ENCODE results near the gene CSTF3. TPM values are rescaled to one million over a fixed set of nuclear protein-coding genes. Genes with fewer than 3 reads are reported as not detected.

Gene CSTF3
- polyA plus RNA-seq, 1 donor from 2014 or later: 86.8 TPM

GRCh38 chr11:33182246-33182878 is 21.1 kb upstream of the CSTF3 start:
- no peak overlapping the region for H2AFZ ChIP-seq (ENCODE audit: low read depth, low read length)
- TF ChIP-seq, protein P1, sequence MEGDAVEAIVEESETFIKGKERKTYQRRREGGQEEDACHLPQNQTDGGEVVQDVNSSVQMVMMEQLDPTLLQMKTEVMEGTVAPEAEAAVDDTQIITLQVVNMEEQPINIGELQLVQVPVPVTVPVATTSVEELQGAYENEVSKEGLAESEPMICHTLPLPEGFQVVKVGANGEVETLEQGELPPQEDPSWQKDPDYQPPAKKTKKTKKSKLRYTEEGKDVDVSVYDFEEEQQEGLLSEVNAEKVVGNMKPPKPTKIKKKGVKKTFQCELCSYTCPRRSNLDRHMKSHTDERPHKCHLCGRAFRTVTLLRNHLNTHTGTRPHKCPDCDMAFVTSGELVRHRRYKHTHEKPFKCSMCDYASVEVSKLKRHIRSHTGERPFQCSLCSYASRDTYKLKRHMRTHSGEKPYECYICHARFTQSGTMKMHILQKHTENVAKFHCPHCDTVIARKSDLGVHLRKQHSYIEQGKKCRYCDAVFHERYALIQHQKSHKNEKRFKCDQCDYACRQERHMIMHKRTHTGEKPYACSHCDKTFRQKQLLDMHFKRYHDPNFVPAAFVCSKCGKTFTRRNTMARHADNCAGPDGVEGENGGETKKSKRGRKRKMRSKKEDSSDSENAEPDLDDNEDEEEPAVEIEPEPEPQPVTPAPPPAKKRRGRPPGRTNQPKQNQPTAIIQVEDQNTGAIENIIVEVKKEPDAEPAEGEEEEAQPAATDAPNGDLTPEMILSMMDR (IDR thresholded peaks at IDR 0.05; ENCODE audit: poor library complexity, severe bottlenecking): no peak
- no peak for TF ChIP-seq EZH2 (IDR thresholded peaks at IDR 0.05; ENCODE audit: borderline replicate concordance, insufficient read depth, low read length, poor library complexity, severe bottlenecking)
- no peak for TF ChIP-seq RAD21 (conservative IDR thresholded peaks at IDR 0.05)
- no peak for TF ChIP-seq MXI1 (conservative IDR thresholded peaks at IDR 0.05; ENCODE audit: poor library complexity, severe bottlenecking)
- TF ChIP-seq, protein P2, sequence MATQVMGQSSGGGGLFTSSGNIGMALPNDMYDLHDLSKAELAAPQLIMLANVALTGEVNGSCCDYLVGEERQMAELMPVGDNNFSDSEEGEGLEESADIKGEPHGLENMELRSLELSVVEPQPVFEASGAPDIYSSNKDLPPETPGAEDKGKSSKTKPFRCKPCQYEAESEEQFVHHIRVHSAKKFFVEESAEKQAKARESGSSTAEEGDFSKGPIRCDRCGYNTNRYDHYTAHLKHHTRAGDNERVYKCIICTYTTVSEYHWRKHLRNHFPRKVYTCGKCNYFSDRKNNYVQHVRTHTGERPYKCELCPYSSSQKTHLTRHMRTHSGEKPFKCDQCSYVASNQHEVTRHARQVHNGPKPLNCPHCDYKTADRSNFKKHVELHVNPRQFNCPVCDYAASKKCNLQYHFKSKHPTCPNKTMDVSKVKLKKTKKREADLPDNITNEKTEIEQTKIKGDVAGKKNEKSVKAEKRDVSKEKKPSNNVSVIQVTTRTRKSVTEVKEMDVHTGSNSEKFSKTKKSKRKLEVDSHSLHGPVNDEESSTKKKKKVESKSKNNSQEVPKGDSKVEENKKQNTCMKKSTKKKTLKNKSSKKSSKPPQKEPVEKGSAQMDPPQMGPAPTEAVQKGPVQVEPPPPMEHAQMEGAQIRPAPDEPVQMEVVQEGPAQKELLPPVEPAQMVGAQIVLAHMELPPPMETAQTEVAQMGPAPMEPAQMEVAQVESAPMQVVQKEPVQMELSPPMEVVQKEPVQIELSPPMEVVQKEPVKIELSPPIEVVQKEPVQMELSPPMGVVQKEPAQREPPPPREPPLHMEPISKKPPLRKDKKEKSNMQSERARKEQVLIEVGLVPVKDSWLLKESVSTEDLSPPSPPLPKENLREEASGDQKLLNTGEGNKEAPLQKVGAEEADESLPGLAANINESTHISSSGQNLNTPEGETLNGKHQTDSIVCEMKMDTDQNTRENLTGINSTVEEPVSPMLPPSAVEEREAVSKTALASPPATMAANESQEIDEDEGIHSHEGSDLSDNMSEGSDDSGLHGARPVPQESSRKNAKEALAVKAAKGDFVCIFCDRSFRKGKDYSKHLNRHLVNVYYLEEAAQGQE (IDR thresholded peaks at IDR 0.05; ENCODE audit: borderline replicate concordance): no peak
- no peak for TF ChIP-seq POLR2AphosphoS5 (IDR thresholded peaks at IDR 0.05)
- TF ChIP-seq EP300 (conservative IDR thresholded peaks at IDR 0.05; ENCODE audit: poor library complexity, severe bottlenecking): no peak
- no peak for TF ChIP-seq TAF1 (IDR thresholded peaks at IDR 0.05; ENCODE audit: low read depth)
- no peak for TF ChIP-seq SMC3 (conservative IDR thresholded peaks at IDR 0.05; ENCODE audit: poor library complexity)
- no peak overlapping the region for H3K4me2 ChIP-seq (ENCODE audit: low read length)

GRCh38 chr11:33179348-33179803 is 18.1 kb upstream of the CSTF3 start:
- no peak overlapping the region for H3K9ac ChIP-seq (ENCODE audit: low read length)
- H3K9me3 ChIP-seq (ENCODE audit: low read length): no peaks in the 10 kb centered on the region
- H3K27me3 ChIP-seq (ENCODE audit: insufficient read depth, low read depth, low read length): no peaks in the 10 kb centered on the region
- no peaks in the 10 kb centered on the region for H4K20me1 ChIP-seq (ENCODE audit: insufficient read depth)
- TF ChIP-seq SMC3 (conservative IDR thresholded peaks at IDR 0.05; ENCODE audit: poor library complexity) (no peak), EP300 (conservative IDR thresholded peaks at IDR 0.05; ENCODE audit: poor library complexity, severe bottlenecking) (no peak), MXI1 (conservative IDR thresholded peaks at IDR 0.05; ENCODE audit: poor library complexity, severe bottlenecking) (no peak), POLR2AphosphoS5 (IDR thresholded peaks at IDR 0.05) (no peak), RAD21 (conservative IDR thresholded peaks at IDR 0.05) (no peak), EZH2 (IDR thresholded peaks at IDR 0.05; ENCODE audit: borderline replicate concordance, insufficient read depth, low read length, poor library complexity, severe bottlenecking) (no peak), TAF1 (IDR thresholded peaks at IDR 0.05; ENCODE audit: low read depth) (no peak)
- TF ChIP-seq, protein P1 (IDR thresholded peaks at IDR 0.05; ENCODE audit: poor library complexity, severe bottlenecking): no peak
- TF ChIP-seq, protein P2 (IDR thresholded peaks at IDR 0.05; ENCODE audit: borderline replicate concordance): no peak
- no peaks in the 10 kb centered on the region for H3K36me3 ChIP-seq (ENCODE audit: insufficient read depth, low read length)
- no peak overlapping the region for H3K4me2 ChIP-seq (ENCODE audit: low read length)
- no peak overlapping the region for H3K27ac ChIP-seq (ENCODE audit: low read length)
- no peak overlapping the region for H2AFZ ChIP-seq (ENCODE audit: low read depth, low read length)
- H3K79me2 ChIP-seq (replicated peaks; ENCODE audit: insufficient read depth, low read length): no peaks in the 10 kb centered on the region
- H3K4me3 ChIP-seq (ENCODE audit: low read length): no peak overlapping the region
- H3K9me2 ChIP-seq (ENCODE audit: insufficient read depth, low read length): no peaks in the 10 kb centered on the region
- no peaks in the 10 kb centered on the region for H3F3A ChIP-seq (ENCODE audit: insufficient read depth, low read length, poor library complexity, severe bottlenecking)

More at GRCh38 chr11:33182246-33182878, 21.1 kb upstream of the CSTF3 start:
- Histone ChIP-seq H3K9me2 (ENCODE audit: insufficient read depth, low read length) (no peaks in the 10 kb centered on the region), H3K36me3 (ENCODE audit: insufficient read depth, low read length) (no peaks in the 10 kb centered on the region), H3K9ac (ENCODE audit: low read length) (no peak overlapping the region), H3F3A (ENCODE audit: insufficient read depth, low read length, poor library complexity, severe bottlenecking) (no peaks in the 10 kb centered on the region), H3K27me3 (ENCODE audit: insufficient read depth, low read depth, low read length) (no peaks in the 10 kb centered on the region), H4K20me1 (ENCODE audit: insufficient read depth) (no peaks in the 10 kb centered on the region), H3K9me3 (ENCODE audit: low read length) (no peaks in the 10 kb centered on the region), H3K27ac (ENCODE audit: low read length) (no peak overlapping the region), H3K4me3 (ENCODE audit: low read length) (no peak overlapping the region), H3K79me2 (replicated peaks; ENCODE audit: insufficient read depth, low read length) (no peaks in the 10 kb centered on the region)
